Skin of body (tissue), 2 donors: Measurements from ENCODE around the gene PLEKHO2. TPM values are rescaled to one million over a fixed set of nuclear protein-coding genes. Genes with fewer than 3 reads are reported as not detected.

Experiments used
- DNase-seq: peaks from one replicate; lab custom pipeline; 2025; lab: John Stamatoyannopoulos, UW
- total RNA-seq: library from RNA; depleted of rRNA; stranded (reverse); fragments of >200 nt; gene quantifications from one replicate; pipeline ENCODE4 v1.2.3, GENCODE V29; 2014

PLEKHO2 gene
- total RNA-seq, 1 donor from 2014 or later = 15.6 TPM

DNA sequence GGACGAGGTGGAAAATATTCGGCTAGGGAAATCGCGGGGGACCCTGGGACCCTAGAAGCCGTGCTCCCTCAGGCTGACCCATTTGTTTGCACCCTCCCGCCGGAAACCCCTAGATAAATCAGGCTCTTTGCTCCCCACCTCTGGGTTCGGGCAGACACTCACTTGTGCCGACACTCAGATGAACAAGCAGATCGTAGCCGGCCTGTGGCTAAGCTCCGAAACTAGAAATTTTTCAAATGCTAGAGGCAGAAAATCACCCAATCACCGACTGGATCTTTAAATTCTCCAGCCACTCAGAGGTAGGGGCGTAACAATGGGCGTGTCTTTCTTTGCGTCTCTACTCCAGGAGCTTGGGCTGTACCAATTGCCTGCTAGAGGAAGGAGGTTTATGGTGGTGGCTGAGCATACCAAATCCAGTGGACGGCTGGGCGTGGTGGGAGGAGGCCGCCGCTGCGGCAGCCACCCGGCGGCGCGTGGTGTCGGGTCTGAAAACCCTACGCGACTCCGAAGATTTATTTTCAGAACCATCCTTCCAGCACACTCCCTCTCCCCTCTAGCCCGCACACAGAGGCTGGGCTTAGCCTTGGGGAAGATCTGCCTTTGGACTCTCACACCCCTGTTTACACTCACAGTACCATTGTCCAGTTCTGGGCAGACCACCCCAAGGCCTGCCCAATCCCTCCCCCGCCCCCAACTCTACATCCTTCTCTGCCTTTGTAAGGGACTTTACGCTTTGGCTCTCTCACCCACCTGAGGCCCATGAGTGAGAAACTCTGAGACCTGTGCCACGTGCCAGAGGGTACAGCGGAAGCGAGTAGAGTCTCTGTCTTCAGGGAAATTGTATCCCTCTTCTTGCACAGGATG, 16.1 kb upstream of the PLEKHO2 start, which contains the start of gene PIF1:
Gene PIF1, minus strand, starts transcription at position 217 of the 864 bp plus-strand sequence. CDS start 1,312 bp downstream, outside the sequence.
- peak; percentile 98 for DNase-seq

DNA sequence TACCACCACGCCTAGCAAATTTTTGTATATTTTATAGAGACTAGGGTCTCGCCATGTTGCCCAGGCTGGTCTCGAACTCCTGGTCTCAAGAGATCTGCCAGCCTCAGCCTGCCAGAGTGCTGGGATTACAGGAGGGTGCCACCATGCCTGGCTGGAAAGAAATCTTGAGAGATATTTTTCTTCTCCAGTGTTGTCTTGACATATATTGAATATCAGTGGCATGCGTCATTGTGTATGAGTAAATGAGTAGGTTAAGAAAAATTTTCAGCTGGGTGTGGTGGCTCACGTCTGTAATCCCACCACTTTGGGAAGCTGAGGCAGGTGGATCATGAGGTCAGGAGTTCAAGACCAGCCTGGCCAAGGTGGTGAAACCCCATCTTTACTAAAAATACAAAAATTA, 12.7 kb upstream of the PLEKHO2 start:
- DNase-seq = no peak

- DNase-seq = no peak
Measured at GRCh38 chr15:64833690-64834089, 8.0 kb upstream of the PLEKHO2 start.

DNA sequence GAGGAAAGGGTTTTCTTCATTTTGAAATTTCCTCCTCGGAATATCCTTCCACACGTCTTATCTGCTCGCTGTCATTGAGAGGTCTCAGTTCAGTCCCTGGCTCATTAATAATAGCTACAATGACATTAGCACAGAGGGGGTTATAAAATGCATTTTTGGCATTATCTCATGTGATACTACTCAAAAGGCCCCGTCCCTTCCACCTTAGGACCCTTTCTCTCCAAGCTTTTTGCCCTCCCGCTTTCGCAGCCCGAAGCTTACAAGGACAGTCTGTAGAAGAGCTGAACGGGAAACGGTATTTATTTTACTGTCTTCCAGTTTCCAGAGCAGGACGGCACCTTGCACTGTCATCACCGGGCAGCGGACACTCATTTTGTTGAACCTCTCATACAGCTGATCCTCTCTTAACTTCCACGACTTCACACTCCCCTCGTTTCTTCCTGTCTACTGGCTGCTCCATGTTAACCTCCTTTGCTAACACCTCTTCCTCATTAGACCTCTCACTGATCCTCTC, 5.6 kb upstream of the PLEKHO2 start:
- no peak for DNase-seq

GRCh38 chr15:64837502-64837901, 4.2 kb upstream of the PLEKHO2 start:
- DNase-seq = peak; percentile 7

DNA sequence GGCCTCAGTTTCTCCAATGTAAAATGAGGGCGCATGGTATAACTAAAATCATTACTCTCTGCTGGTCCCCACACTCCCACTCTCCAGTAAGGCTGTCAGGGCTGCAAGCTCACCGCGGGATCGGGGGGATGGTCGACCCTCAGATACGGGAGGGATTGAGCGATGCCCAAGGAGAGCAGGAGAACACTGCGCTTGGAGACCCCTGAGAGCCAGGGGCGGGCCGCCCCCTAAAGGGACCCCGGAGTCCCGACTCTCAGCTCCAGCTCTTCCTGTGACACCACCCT, 713 bp upstream of the PLEKHO2 start:
- DNase-seq = no peak

DNA sequence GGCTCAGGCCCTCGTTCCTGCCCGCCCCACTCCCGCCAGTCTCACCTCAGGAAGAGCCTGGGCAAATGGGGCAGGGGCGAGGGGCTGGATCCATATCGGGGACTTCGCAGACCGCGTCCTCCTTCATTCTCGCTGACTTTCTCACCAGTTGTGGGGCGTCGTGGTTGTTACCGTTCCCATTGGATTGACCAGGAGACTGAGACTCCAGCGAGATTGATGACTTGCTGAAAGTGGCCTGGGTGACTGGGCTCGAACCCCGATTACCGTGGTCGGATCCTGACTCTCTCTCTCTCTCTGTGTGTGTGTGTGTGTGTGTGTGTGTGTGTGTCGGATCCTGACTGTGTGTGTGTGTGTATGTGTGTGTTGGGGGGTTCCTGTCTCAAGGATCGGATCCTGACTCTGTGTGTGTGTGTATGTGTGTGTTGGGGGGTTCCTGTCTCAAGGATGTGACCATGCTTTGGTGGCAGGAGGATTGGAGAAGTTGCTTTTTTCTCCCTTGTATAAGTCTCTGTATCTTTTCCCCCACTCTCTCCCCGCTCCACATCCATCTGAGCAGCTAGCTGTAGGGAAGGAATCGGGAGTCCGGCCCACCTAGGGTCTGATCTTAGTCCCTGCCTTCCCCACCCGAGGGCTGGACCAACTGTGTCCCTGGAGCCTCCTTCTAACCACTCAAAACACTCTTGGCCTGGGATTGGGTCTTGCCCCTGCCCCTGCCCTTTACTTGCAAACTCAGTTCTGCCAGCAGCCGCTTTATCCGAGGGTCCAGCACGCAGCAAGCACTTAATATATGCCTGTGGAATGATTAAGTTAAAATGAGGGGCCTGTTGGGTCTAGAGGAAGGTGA, 603 bp downstream of the PLEKHO2 start:
- peak; percentile 10 for DNase-seq

DNA sequence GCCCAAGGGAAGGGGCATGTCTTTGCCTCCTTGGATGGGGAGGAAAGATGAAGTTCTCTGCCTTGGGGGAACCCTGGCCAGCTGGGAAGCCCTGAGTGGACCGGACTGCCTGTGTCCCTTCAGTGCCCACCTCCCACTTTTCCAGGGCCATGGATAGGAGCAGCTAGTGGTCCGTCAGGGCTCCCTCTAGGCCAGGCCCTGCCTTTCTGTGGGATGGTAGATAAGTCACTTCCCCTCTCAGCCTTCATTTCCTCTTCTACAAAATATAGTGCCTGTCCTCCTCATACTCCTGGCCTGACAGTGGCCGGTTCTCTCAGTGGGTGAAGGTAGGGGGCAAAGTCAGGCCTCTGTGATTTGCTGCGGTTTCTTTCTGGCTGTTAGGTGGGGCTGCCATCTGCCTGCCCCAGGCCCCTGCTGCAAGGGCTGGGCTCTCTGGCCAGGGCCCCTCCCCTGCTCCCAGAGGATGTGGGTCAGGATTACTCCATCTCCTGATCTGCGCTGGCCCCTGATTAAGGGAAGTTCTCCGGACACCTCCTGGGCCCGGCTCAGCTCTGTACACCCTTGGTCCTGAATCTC, 1.4 kb downstream of the PLEKHO2 start:
- no peak for DNase-seq

DNA sequence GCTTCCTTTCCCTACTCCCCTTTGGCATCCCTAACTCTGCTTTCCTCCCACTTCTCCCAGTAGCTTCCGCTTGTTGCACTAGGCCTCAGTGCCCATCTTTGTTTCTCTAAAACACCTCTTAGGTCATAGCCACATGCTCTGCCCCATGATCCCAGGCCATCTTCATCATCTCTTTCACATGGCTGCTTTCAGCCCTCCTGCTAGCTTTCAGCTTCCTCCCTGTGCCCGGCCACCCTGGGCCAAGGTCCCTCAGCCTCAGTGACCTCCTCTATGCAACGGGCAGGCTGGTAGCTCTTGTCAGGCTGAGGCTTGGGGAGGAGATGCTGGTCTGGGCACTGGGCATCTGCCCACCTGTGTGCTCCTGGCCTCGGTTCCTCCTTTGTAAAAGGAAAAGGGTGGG, 2.3 kb downstream of the PLEKHO2 start:
- DNase-seq = no peak

DNA sequence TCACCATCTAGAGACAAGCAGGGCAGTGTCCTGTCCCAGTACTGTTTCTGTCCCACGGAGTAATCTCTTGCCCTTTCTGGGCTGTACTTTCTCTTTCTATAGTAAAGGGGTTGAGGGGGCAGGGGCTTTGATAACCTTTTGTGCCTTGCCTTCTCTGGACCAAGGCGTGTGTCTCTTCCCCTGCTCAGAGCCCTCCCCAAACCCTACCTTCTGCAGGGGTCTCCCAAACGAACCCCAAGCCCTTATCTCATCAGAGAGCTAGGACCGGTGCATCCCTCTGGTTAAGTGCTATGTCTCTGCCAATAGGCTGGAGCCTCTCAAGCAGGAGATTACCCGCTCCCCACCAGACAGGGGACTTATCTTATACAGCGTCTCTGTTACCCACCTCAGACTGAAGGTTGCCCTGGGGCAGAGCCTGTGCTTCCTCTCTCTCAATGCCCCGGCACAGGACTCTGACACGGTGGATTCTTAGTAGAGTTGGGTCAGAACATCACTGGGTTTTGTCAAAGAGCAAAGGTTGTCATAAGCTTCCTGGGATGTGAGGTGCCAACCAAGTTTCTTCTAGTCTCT, 2.9 kb downstream of the PLEKHO2 start:
- DNase-seq = no peak

- peak; percentile 39 for DNase-seq
Measured at GRCh38 chr15:64845183-64845611, 3.5 kb downstream of the PLEKHO2 start.

GRCh38 chr15:64845831-64846595, 4.3 kb downstream of the PLEKHO2 start:
- no peak for DNase-seq

DNA sequence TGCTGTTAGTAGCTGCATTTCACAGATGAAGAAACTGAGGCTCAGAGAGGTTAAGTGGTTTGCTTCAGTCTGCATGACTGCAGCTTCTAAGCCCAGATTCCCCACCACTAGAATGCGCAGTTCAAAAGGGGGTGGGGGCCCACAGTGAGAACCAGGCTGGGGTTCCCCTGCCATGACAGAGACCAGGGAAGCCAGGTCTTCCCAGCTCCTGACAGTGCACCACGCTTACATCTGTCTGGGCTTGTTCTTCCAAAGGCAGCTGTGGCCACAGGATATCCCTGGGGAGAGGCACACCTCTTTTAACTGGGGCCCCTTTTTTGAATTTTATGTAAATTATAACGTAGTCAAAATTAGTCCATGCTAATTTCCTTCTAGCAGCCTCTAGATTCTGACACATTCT, 5.3 kb downstream of the PLEKHO2 start:
- no peak for DNase-seq

DNA sequence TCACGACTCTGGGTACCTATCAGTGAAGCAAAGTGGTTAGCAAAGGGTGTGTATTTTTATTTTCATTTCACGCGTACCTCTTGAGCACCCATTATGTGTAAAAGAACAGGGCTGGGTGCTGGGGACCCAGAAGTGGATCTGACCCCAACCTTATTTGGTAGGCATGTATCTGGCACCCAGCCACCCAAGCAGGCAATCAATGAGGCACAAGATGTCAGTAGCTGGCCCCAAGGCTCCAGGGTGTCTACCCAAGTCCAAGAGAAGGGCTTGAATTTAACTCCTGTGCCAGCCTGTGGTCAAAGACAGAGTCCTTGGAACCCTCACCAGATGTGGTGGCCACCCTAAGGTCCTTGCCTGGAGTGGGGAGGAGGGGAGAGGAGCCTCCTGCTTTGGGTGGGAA, 5.7 kb downstream of the PLEKHO2 start:
- DNase-seq = no peak

DNA sequence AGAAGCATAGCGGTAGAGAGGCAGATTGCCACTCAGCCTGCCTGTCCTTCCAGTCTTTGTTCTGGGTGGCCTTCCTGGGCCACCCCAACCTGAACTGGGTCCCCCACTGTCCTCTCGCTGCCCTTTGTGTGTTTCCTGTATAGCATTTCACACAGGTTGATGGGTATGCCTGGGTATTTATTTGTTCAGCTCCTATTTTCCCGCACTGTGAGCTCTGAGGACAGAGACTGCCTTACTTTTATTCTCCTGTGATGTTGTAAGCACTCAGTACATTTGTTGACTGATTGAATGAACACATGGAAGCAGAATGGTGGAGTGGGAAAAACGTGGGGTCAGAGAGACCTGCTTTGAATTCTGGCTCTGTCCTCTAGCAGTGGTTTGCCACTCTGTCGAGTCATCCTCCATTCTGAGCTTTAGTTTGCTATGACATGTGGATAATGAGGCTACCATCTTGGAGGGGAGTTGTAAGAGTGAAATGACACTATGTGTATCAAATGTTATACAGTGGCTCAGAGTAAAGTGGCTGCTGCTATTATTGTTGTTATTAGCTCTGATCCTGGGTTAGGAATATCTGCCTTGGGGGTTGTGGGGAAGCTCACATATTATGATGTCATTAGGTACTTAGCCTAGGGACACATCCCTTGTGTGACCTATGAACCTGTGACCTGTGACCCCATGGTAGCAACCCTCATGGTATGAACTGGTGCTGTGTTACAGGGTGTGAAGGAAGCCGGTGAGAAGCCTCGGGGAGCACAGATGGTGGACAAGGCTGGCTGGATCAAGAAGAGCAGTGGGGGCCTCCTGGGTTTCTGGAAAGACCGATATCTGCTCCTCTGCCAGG, 6.4 kb downstream of the PLEKHO2 start:
- no peak for DNase-seq

- no peak for DNase-seq
Measured at GRCh38 chr15:64850778-64851502, 9.2 kb downstream of the PLEKHO2 start.

DNA sequence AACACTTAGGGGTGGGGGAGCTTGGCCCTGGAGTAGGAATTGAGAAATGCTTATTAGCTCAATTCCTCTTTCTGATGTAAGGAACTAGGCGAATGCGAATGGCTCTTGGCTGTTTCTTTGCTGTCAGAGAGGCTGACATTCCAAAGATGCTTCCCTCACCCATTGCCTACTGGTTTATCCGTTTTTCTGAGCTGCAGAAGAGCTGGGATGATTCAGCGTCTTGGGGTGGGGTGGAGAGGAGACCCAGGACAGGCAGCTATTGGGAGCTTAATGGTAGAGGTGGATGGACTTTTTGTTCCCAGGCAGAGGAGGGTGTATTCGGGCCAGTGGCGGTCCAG, 9.8 kb downstream of the PLEKHO2 start:
- peak; percentile 47 for DNase-seq

GRCh38 chr15:64854041-64854440, 12.3 kb downstream of the PLEKHO2 start:
- no peak for DNase-seq

DNA sequence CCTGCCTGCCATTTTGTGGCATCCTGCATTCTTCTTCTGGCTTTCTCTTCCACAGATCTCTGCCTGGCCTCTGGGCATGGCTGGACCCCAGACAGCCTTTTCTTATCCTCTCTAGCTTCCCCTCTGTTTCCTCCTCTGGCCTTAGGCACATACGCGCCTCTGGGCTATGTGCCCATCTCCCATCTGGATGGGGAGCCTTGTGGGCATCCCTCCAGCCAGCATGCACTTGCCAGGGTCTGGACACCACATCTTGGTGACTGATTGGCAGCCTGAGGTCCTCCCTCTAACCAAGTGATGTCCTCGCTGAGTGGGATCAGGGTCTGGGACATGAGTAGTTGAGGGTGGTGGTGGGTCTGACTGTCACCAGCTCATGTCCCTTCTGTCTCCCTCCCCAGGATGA, 12.8 kb downstream of the PLEKHO2 start:
- DNase-seq = no peak
